Inferior parietal cortex (tissue), 1 donor: Measurements from ENCODE around the gene LCE4A.

Source experiments
- DNase-seq: peaks from one replicate; pipeline ENCODE4 v3.0.0-alpha.2; 2016; ENCODE audit errors: extremely low spot score

Gene LCE4A

DNA sequence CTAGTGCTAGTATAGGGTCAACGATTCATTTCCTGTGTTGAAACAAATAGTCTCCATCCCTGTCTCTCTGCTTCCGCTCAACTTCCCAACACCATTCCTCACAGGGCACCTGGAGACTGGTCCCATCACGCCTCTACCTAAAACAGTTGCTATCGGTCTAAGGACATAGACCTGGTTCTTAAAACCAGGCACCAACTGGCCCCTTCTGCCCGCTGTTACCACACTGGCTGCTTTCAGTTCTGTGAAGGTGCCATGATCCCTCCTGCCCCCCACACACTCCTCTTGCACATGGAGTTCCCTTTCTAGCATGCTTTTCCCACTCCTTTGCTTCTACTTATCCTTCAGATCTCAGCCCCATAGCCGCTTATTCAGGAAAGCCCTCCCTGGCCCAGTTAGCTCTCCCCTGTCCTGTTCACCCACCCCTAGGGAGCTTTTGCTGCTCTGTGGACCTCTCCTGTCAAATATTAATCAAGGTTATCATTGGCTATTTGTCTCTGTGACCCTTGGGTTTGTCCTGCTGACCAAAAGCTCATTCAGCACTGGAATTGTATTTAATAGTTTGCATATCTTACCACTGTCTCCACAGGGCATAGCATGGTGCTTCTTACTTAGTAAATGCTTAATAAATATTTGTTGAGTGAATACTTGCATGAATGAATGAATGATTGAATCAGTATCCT is 37.9 kb downstream of the LCE4A start:
- no peak for DNase-seq

DNA sequence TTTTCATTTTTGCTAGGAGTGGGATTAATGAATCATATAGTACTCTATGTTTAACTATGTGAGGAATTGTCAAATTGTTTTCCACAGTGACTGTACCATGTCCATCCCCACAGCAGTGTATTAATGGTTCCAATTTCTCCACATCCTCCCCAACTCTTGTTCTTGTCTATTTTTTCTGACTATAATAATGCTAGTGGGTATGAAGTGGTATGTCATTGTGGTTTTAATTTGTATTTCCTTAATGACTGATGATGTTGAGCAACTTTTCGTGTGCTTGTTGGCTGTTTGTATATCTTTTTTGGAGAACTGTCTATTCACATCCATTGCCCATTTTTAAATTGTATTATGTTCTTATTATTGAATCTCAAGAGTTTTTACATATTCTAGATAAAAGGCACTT is 39.9 kb downstream of the LCE4A start:
- DNase-seq = no peak

DNA sequence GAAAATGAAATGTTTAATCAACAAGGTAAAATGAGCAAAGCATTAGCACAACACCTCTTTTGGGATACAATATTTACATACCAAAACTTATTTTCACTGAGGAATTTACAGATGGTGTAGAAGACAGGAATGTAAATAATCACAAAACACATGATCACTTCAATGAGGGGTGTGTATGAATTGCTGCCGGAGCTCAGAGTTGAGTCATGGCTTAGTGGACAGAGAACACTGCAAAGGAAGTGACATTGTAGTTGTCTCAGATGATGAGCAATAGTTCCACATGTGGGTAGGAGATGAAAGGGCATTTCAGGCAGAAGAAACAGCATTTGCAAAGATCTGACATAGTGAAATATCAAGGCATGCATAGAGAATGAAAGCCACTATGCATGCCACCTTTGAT is 44.3 kb downstream of the LCE4A start:
- DNase-seq = no peak

DNA sequence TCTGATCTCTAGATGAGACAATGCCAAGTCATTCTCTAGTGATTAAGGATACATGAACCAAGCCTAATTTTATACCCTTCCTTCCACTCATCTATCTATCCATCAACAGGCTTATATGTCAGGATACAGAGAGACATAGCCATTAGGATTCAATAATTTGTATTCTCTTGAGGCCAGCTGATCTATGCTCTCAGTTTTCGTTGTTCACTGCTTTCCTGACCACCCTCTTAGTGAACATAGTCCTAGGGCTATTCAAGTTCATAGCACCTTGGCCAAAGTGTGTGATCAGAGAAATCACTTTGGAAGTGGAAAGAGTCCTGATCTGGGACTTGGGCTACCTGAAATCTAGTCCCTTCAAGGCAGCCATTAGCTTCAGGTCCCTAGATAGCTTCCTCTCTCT is 45.6 kb downstream of the LCE4A start:
- no peak for DNase-seq

DNA sequence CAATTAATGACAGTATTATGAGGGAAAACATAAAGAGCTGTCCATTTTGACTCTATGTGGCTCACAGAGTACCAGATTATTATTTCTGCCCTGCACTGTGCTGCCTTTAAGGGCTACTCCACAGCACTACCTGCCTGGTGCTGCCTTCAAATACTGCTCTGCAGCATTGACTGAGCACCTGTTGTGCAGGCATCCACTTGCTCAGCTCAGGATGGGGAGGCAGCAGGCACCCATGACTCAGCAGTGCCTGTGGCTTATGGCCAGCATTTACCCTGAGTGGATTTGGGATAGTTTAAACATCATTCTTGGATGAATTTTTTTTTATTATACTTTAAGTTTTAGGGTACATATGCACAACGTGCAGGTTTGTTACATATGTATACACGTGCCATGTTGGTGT is 48.9 kb downstream of the LCE4A start:
- no peak for DNase-seq

DNA sequence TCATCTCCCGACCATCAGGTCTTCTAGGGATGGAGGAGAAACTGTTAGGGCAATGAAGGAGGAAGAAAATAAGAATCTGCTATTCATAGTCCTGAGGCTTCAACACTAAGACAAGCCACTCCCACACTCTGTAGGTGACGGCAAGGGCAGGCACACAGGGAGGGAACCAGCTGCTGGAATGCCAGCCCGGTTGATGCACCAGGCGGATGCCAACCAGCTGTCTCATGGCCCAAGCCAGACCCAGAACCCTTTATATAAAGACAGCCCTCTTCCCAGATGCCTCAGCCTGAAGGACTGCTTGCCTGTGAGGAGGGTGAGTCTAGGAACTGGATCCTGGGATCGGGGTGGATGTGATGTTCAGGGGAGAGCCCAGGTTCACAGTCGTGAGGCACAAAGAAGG is 49.8 kb downstream of the LCE4A start, which contains the start of gene KPRP:
TSS of gene KPRP (plus strand) at position 279 of the 400 bp plus-strand sequence. CDS start 1,564 bp downstream, outside the sequence.
- no peak for DNase-seq

DNA sequence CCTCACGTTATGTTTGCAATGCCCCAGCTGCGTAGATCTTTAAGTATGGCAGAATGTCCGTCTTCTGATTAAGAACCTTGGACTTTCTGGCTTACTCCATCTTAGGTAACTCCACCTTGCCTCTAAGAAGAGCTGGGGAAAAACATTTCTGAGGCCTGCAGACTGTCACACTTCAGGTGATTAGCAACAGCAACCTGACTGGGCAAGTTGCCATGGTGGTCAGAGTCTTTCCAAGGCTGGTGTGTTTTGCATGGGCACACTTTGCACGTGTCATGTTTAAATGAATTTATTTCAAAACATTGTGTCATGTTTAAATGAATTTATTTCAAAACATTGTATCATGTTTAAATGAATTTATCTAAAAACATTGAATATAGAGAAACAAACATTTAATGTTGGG is 50.7 kb downstream of the LCE4A start:
- no peak for DNase-seq
